Natural killer cell (primary cell): ENCODE measurements around the gene AHRR. TPM values are rescaled to one million over a fixed set of nuclear protein-coding genes. Genes with fewer than 3 reads are reported as not detected.

Source experiments
- ATAC-seq, 3 donors: fragments of 150-1000 bp in 2 of 3; fragments of 200-7000 bp in 1 of 3; cut with Tn5 transposase; 1 replicate in 1 of 3; 2 replicates in 2 of 3; pipeline ENCODE4 v1.10.0; 2021; ENCODE audit warnings: mild to moderate bottlenecking in 2 of 3, moderate library complexity in 2 of 3
- DNase-seq, 2 donors: peaks; one replicate each; pipeline versions ENCODE4 v3.0.0 to v3.0.0-alpha.2; 2013 to 2021; ENCODE audit warnings: mixed read lengths in 1 of 2
- H3K27ac ChIP-seq: one replicate; pipeline ENCODE4 v1.5.1; 2013; ENCODE audit warnings: mild to moderate bottlenecking, low read length
- H3K27me3 ChIP-seq: one replicate; pipeline ENCODE4 v1.6.1; 2013; ENCODE audit warnings: low read length; ENCODE audit not compliant: control insufficient read depth, insufficient read depth
- H3K36me3 ChIP-seq: one replicate; pipeline ENCODE4 v1.6.1; 2013; ENCODE audit warnings: low read length; ENCODE audit not compliant: control insufficient read depth, insufficient read depth
- H3K4me1 ChIP-seq: one replicate; pipeline ENCODE4 v1.6.1; 2013; ENCODE audit warnings: low read length; ENCODE audit not compliant: control insufficient read depth, insufficient read depth
- H3K4me3 ChIP-seq: one replicate; pipeline ENCODE4 v1.5.1; 2013; ENCODE audit warnings: low read length
- H3K9me3 ChIP-seq: one replicate; pipeline ENCODE4 v1.6.1; 2013; ENCODE audit warnings: low read length; ENCODE audit not compliant: control insufficient read depth, insufficient read depth
- H3K27ac Mint-ChIP-seq, 2 donors: one replicate each; pipeline ENCODE4 v1.8.0; 2022; ENCODE audit warnings: mild to moderate bottlenecking in 2 of 2, mixed read lengths in 2 of 2, moderate library complexity in 1 of 2
- H3K27me3 Mint-ChIP-seq, 2 donors: one replicate each; pipeline ENCODE4 v1.8.0; 2022; ENCODE audit warnings: low read depth in 2 of 2, mixed read lengths in 2 of 2
- H3K36me3 Mint-ChIP-seq: one replicate; pipeline ENCODE4 v1.8.0; 2022; ENCODE audit warnings: mixed read lengths
- H3K4me1 Mint-ChIP-seq, 2 donors: one replicate each; pipeline ENCODE4 v1.8.0; 2022; ENCODE audit warnings: mixed read lengths in 2 of 2
- H3K4me3 Mint-ChIP-seq: one replicate; pipeline ENCODE4 v1.8.0; 2022; ENCODE audit warnings: mild to moderate bottlenecking, moderate library complexity, mixed read lengths
- H3K9me3 Mint-ChIP-seq, 2 donors: one replicate each; pipeline ENCODE4 v1.8.0; 2022; ENCODE audit warnings: mixed read lengths in 2 of 2
- CTCF ChIP-seq: fragments of 200-600 bp; IDR thresholded peaks from one replicate; pipeline ENCODE4 v1.8.0; 2022; ENCODE audit warnings: antibody characterized with exemption
- WGBS: methylation state at CpG from one replicate; pipeline ENCODE4 v1.1.7; 2013; ENCODE audit warnings: missing lambda C conversion rate; ENCODE audit not compliant: insufficient coverage; 5-methylcytosine and 5-hydroxymethylcytosine counted together
- intact Hi-C: fragments of 100-400 bp; cut with micrococcal nuclease; formaldehyde crosslinking; loops from one replicate; pipeline ENCODE4 v1.14.2; 2022
- total RNA-seq, 4 donors: library from RNA; stranded (reverse); fragments of 120-200 nt in 1 of 4; gene quantifications; one replicate each; pipeline versions ENCODE4 v1.2.3 to v1.2.4, GENCODE V29; 2013 to 2022

AHRR gene
- total RNA-seq, 3 donors from 2014 or later (not counting 1 experiment from before 2014, with no cell fraction given) = 0.88 to 1.4 (median 1.2) TPM

GRCh38 chr5:337563-338130, 16.1 kb downstream of the AHRR start:
- intact Hi-C loops = no loop called here
- H3K4me1 ChIP-seq = peaks cover 8% of the 10 kb centered on the region
- no peak overlapping the region for H3K27ac ChIP-seq
- TF ChIP-seq CTCF = no peak
- no peaks in the 10 kb centered on the region for H3K27me3 ChIP-seq
- H3K4me3 Mint-ChIP-seq = no peak overlapping the region
- H3K36me3 Mint-ChIP-seq = no peaks in the 10 kb centered on the region
- H3K27me3 Mint-ChIP-seq = peaks cover 2 to 28% of the 10 kb centered on the region in 2 donors
- DNase-seq = no peak
- no peaks in the 10 kb centered on the region for H3K9me3 ChIP-seq
- WGBS = 91% methylated on average over 12 of the region's 12 CpGs
- H3K9me3 Mint-ChIP-seq = no peaks in the 10 kb centered on the region
- H3K4me3 ChIP-seq = no peak overlapping the region
- no peaks in the 10 kb centered on the region for H3K36me3 ChIP-seq
- no peak overlapping the region for H3K27ac Mint-ChIP-seq
- no peak for ATAC-seq
- peaks cover 5 to 7% of the 10 kb centered on the region in 2 donors for H3K4me1 Mint-ChIP-seq

- H3K36me3 ChIP-seq = no peaks in the 10 kb centered on the region
- Mint-ChIP-seq H3K27ac (no peak overlapping the region), H3K9me3 (no peaks in the 10 kb centered on the region), H3K36me3 (no peaks in the 10 kb centered on the region), H3K27me3 (peaks cover 6 to 25% of the 10 kb centered on the region in 2 donors), H3K4me1 (peaks cover 0 to 10% of the 10 kb centered on the region in 2 donors), H3K4me3 (peak overlapping the region; percentile 26)
- no peaks in the 10 kb centered on the region for H3K27me3 ChIP-seq
- DNase-seq = no peak
- H3K9me3 ChIP-seq = no peaks in the 10 kb centered on the region
- ATAC-seq = no peak
- H3K27ac ChIP-seq = no peak overlapping the region
- 94% methylated on average over 27 of the region's 27 CpGs for WGBS
- intact Hi-C loops = no loop called here
- no peak for TF ChIP-seq CTCF
- H3K4me1 ChIP-seq = no peaks in the 10 kb centered on the region
- no peak overlapping the region for H3K4me3 ChIP-seq
These were observed 21.3 kb downstream of the AHRR start for GRCh38 chr5:342501-343460.

GRCh38 chr5:343461-344401, 22.2 kb downstream of the AHRR start:
- H3K36me3 Mint-ChIP-seq = no peaks in the 10 kb centered on the region
- H3K27ac Mint-ChIP-seq = no peak overlapping the region
- Histone ChIP-seq H3K9me3 (no peaks in the 10 kb centered on the region), H3K27ac (no peak overlapping the region), H3K27me3 (no peaks in the 10 kb centered on the region), H3K4me3 (no peak overlapping the region), H3K36me3 (no peaks in the 10 kb centered on the region), H3K4me1 (no peaks in the 10 kb centered on the region)
- peaks cover 6 to 31% of the 10 kb centered on the region in 2 donors for H3K27me3 Mint-ChIP-seq
- TF ChIP-seq CTCF = no peak
- peak in 1 of 2 donors; percentile 68 for DNase-seq
- ATAC-seq = peak in 2 of 3 donors; percentile 58 to 86
- H3K4me3 Mint-ChIP-seq = peak overlapping the region; percentile 56
- peaks cover 0 to 10% of the 10 kb centered on the region in 2 donors for H3K4me1 Mint-ChIP-seq
- intact Hi-C loops = no loop called here
- 29% methylated on average over 97 of the region's 102 CpGs for WGBS
- no peaks in the 10 kb centered on the region for H3K9me3 Mint-ChIP-seq
